Muscle of arm (tissue), 12 donors: ENCODE data around the gene RASL11B. TPM values are rescaled to one million over a fixed set of nuclear protein-coding genes. Genes with fewer than 3 reads are reported as not detected.

Experiments used
- DNase-seq: peaks from one replicate; pipeline ENCODE4 v3.0.0-alpha.2; 2013
- polyA plus RNA-seq, 12 donors: library from polyadenylated mRNA; unstranded; fragments of 120-200 nt; gene quantifications; one replicate each; pipeline ENCODE4 v1.2.1, GENCODE V29; 2013; ENCODE audit not compliant: insufficient read length in 12 of 12

Gene RASL11B
- polyA plus RNA-seq, 12 donors, result 6.0 to 15.8 (median 11.1) TPM; not detected in 2

GRCh38 chr4:52841682-52842456 lies 20.2 kb upstream of the RASL11B start:
- peak; percentile 59 for DNase-seq

GRCh38 chr4:52842792-52843191 lies 19.3 kb upstream of the RASL11B start:
- DNase-seq, result no peak

- DNase-seq, result no peak
Observed at GRCh38 chr4:52843351-52843750, 18.8 kb upstream of the RASL11B start.

- no peak for DNase-seq
Observed at GRCh38 chr4:52843958-52844357, 18.2 kb upstream of the RASL11B start.

DNA sequence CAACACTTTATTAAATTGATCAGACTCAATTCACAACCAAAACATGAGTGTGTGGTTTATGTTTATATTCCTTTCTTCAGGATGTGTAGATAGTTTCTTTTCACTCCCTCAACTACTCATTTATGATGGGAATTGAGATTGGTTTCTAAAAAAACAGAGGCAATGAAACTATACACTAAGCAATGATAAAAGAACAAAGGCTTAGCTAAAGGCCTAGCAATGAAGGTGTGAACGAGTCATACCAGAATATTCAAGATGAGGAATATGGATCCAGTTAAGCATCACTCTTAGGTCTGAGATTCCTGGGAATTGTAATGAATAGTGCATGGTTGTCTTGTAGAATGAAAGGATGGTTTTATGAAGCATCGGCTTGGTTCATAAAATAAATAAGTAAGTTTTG lies 17.5 kb upstream of the RASL11B start:
- no peak for DNase-seq

DNA sequence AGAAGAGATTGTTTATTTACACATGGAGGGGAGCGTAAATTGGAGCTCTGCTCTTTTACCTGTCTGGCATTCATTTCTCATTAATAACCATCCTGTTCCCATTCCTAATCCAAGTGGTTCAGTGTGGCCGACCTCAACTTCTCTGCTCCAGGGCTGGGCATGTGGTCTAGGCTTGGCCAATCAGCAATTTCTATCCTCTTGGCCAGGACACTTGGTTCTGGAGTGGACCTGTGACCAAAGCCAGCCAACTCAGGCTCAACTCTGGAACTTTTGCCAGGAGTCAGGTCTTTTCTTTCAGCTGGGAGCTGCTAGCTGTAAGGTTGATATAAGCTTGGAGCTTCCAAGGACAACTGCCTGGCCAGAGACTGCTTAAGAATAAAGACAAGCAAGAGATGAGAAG lies 15.6 kb upstream of the RASL11B start:
- DNase-seq, result no peak

- no peak for DNase-seq
Observed at GRCh38 chr4:52848254-52848653, 13.9 kb upstream of the RASL11B start.

DNA sequence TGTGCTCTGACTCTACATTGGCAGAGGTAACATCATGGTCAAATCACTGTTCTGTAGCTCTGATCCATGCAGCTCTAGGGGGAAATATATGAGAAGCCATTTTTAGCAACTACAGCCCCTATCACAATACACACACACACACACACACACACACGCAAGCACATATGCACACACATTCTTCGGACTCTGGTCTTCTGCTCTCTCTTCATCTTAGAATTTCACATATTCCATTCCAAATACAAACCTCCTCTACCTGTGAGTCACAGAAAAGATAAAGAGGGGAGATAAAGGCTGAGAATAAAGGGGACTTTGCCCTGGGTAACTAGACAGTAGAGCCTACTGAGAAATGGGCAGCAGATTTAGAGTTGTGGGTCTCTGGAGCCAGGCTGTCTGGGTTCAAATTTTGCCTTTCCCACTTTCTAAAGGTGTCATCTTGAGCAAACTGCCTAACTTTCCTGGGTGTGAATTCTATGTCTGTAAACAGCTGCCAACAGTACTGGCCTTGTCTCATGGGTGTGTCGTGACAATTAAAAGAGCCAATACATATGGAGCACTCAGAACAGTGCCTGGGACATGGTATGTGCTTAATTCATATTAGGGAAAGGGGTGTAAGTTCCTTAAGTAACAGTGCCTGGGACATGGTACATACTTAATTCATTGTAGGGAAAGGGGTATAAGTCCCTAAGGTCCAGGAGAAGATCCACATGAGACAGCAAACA lies 11.6 kb upstream of the RASL11B start:
- DNase-seq, result no peak

- no peak for DNase-seq
Observed at GRCh38 chr4:52852041-52852440, 10.1 kb upstream of the RASL11B start.

DNA sequence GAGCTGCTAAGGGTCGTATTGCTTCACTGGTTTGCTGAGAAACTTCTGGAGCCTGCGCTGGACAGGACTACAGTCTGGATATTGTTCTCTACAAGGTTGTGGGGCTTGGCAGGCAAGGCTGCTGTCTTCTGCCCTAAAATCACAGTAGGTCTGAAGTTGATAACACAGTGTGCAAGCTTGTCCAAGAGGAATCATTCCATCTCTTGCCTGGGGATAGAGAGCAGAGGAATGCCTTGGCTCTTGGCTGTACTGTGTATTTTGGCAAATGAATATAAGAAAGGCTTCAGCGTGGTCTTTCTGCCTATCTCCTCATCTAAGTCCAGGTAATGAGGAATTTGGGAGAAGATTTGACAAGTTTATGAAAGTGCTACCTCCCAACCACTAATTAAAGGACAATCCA lies 9.4 kb upstream of the RASL11B start:
- DNase-seq, result no peak

DNA sequence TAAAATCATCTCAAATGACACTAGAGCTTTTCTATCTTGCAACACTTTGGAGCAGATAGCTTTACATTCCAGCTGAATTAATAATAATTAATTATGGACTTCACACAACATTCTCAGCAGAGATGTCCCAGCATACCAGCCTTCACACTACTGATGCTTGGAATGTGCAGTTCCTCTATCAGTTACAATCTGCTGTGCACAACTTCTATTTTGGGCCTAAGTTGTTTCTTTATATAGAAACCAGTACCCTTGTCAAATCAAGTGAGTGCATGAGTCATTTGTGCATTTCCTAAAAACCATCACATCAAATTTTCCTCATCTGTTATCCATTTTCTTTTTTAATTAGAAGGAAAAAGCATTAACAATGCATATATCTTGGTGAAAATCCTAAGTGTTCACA lies 8.8 kb upstream of the RASL11B start:
- no peak for DNase-seq

- no peak for DNase-seq
Observed at GRCh38 chr4:52856801-52857200, 5.3 kb upstream of the RASL11B start.

DNA sequence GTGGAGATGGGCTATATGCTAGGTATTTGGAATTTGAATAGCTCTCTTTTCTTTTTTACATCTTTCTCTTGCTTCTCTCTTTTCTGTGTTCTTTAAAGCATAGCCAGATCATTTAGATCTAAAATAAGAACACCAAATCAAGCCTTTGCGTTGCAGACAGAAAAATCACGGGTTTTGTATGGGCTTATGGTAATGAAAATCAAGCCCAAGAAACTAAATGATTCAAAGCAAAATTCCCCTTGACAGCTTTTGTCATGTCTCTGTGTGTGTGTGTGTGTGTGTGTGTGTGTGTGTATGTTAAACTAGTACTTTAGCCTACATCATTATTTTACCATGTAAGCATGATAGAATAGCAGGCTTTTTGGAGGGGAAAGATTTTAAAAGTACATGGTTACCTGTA lies 1.8 kb upstream of the RASL11B start:
- DNase-seq, result no peak

DNA sequence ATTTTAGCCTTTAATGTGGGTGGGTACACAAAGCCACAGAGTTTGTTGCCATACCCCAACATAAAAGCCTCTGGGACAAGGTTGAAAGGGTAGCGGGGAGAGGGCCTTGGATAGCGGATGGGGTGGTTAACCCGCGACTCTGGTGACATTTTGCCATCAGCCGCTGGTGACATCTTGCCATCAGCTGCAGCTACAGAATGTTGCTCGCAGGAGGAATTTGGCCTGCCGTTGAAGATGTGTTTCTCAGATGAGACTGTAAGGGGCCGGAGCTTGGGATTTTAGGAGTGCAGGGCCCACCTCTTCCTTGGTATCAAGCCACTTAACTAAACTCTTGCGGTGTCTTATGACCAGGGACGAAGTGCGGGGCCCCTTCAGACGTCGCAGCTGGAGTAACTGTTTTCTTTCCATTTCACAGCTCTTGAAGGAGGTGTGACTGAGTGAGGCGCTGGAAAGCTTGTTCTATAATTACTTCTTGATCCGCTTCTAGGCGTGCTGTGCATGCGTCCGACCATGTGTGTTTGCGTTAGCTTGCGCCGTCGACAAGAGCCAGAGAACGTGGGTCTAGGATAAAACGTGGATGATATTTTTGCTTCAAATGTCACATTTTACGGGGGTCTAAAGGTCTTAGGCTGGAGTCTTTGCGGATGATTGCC lies 820 bp upstream of the RASL11B start:
- no peak for DNase-seq

DNA sequence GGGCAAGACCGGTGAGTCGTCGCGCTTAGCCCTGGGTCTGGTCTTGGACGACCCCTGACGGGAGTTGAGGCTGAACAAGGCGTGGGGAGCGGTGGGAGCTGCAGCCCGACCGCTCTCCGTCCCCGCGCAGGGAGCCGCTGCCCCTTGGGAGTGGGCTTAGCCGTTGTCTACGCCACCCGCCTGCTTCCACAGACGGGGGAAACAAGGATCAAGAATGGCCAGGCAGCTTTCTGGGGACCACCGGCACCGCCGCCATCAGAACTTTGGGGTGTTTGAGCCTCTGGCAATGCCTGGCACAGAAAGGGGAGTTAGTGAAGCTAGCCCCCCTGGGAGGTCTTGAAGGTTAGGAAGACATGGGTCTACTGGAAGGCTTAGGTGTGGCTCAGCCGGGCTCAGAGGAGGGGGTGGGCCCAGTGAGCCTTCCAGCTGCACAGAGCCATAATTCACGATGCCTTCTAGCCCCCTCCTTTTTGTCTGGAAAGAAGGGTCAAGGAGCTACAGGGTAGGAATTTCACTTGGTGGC lies 583 bp downstream of the RASL11B start:
- no peak for DNase-seq

GRCh38 chr4:52863324-52863723 lies 1.2 kb downstream of the RASL11B start:
- DNase-seq, result no peak

GRCh38 chr4:52864793-52865192 lies 2.7 kb downstream of the RASL11B start:
- peak; percentile 77 for DNase-seq

DNA sequence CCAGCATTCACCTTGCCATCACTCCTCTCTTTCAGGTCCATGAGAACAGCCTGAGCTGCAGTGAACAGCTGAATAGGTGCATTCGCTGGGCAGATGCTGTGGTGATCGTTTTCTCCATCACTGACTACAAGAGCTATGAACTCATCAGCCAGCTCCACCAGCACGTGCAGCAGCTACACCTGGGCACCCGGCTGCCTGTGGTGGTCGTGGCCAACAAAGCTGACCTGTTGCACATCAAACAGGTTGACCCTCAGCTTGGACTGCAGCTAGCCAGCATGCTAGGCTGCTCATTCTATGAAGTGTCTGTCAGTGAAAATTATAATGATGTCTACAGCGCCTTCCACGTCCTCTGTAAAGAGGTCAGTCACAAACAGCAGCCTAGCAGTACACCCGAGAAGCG lies 3.2 kb downstream of the RASL11B start:
- DNase-seq, result no peak

- no peak for DNase-seq
Observed at GRCh38 chr4:52866734-52867133, 4.6 kb downstream of the RASL11B start.

DNA sequence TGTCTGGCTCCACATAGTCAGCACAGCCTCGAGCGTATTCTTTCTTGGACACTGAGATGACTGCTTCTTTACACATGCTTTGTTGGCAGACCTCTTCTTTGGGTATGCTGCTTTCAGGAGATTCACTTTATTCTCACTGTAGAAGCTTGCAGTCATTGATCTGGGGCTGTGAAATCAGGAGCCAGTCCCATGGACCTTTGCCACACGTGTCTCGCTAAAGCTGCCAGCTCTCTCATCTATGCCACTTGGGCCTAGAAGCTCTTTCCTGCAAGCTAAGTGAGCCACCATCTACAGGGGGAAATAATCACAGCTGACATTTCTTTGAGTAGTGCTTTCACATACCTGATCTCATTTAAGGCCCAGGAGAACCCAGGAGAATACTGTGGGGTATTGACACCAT lies 5.0 kb downstream of the RASL11B start:
- DNase-seq, result no peak

DNA sequence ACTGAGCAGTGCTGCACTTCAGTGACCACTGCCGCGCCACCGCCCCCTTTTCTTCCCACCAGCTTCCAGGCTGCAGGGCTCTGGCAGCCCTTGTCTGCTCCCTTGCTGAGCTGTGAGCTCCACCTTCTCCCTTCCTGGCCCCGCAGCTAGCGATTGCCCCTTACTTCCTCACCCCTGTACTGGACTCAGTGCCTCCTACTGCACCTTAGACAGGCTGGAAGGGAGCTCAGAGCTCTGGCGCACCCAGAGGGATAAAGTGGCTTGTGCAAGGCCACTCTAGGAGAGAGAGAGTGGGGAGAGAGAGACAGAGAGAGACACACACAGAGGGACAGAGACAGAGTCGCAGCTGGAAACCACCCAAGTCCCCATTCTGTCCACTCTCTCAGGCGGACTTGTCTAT lies 6.0 kb downstream of the RASL11B start:
- DNase-seq, result no peak

- DNase-seq, result peak; percentile 84
Observed at GRCh38 chr4:52869196-52869595, 7.1 kb downstream of the RASL11B start.

DNA sequence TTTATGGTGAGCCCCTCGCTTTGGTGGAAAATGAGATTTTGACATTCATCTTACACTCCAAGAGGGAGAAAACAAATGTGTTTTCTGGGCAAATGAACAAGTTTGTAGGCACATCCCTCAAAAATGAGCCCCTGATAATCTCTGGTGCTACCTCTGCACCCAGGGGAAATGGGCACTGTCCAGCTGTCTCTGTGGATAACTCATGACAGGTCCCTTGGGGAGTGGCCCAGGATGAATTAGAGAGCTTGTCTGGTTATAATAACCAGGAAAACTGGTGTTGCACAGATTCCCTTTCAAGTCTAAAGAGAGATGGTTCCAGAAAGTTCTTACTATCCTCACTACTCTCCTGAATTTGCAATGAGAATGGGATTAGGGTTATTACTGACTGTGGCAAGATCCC lies 7.5 kb downstream of the RASL11B start:
- DNase-seq, result no peak
